Measurements from ENCODE around the gene TOP3A. TPM values are rescaled to one million over a fixed set of nuclear protein-coding genes. Genes with fewer than 3 reads are reported as not detected.
A peak's percentile ranks its signal among the peaks of the same experiment; 100 is the strongest.
"Not testable (repeated sequence)": the region's sequence is repeated elsewhere in the genome, so short reads cannot be mapped to it uniquely, and the experiment has no call there.

Gene TOP3A
- total RNA-seq, 6 experiments from 2014 or later, result 23.0 to 26.4 (median 24.0) TPM

DNA sequence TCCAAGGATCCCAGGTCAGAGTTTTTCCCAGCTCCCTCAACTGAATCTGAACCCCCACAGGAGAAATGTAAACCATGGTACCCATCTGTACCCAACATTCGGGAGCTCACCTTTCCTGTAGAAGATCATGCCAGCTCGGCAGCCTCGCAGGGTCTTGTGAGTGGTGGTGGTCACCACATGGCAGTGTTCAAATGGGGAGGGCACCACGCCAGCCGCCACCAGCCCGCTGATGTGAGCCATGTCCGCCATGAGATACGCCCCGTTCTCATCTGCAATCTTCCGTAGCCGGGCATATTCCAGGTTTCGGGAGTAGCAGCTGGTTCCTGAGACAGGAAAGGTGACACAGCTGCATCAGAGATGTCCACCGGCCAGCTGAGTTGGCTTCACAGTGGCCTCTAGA lies 25.1 kb upstream of the TOP3A start:
- Mint-ChIP-seq H3K9me3 (no peaks in the 10 kb centered on the region), H3K27me3 (ENCODE audit: insufficient read depth) (no peaks in the 10 kb centered on the region), H3K36me3 (ENCODE audit: low read depth) (peaks cover 21% of the 10 kb centered on the region), H3K4me1 (ENCODE audit: low read depth) (no peaks in the 10 kb centered on the region), H3K4me3 (no peak overlapping the region), H3K27ac (no peak overlapping the region)
- no peak for DNase-seq
- TF ChIP-seq, protein P1, sequence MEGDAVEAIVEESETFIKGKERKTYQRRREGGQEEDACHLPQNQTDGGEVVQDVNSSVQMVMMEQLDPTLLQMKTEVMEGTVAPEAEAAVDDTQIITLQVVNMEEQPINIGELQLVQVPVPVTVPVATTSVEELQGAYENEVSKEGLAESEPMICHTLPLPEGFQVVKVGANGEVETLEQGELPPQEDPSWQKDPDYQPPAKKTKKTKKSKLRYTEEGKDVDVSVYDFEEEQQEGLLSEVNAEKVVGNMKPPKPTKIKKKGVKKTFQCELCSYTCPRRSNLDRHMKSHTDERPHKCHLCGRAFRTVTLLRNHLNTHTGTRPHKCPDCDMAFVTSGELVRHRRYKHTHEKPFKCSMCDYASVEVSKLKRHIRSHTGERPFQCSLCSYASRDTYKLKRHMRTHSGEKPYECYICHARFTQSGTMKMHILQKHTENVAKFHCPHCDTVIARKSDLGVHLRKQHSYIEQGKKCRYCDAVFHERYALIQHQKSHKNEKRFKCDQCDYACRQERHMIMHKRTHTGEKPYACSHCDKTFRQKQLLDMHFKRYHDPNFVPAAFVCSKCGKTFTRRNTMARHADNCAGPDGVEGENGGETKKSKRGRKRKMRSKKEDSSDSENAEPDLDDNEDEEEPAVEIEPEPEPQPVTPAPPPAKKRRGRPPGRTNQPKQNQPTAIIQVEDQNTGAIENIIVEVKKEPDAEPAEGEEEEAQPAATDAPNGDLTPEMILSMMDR (IDR thresholded peaks at IDR 0.05), result no peak

DNA sequence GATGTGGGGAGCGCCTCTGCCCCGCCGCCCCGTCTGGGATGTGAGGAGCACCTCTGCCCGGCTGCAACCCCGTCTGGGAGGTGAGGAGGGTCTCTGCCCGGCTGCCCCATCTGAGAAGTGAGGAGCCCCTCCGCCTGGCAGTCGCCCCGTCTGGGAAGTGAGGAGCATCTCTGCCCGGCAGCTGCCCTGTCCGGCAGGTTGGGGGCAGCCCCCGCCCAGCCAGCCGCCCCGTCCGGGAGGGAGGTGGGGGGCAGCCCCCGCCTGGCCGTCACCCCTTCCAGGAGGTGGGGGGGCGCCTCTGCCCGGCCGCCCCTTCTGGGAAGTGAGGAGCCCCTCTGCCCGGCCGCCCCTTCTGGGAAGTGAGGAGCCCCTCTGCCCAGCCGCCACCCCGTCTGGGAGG lies 23.4 kb upstream of the TOP3A start:
- not testable (repeated sequence) for DNase-seq; H3K27me3 Mint-ChIP-seq (ENCODE audit: insufficient read depth); H3K9me3 Mint-ChIP-seq; H3K4me1 Mint-ChIP-seq (ENCODE audit: low read depth); H3K27ac Mint-ChIP-seq; H3K4me3 Mint-ChIP-seq
- peaks cover 21% of the 10 kb centered on the region for H3K36me3 Mint-ChIP-seq (ENCODE audit: low read depth)

DNA sequence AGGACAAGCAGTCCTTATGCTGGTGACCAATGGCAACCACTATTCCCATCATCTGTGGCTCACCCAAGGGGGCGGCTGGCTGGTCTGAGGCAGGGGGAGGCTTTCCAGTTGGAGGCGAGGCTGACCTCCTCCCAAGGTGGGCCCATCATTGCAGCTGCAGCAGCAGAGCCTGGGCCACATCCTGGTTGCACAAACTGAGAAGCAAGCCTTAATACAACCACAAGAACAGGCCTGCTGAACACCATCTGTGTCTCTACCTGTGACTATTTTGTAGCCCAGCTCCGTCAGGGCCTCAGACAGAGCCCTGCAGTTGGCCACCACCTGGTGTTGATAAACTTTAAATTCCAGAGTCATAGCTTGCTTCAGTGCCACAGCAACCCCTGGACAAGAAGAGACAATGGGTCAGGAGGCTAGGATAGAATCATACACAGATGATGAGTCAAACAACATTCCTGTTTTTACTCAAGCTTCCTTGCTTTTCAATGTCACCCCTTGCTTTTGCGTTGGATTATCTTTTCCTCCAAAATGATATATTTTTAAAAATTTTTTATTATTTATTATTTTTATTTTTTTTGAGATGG lies 18.2 kb upstream of the TOP3A start:
- peaks cover 3% of the 10 kb centered on the region; the same call in 1 of the 2 replicates for H3K27me3 Mint-ChIP-seq (ENCODE audit: insufficient read depth)
- no peaks in the 10 kb centered on the region for H3K4me1 Mint-ChIP-seq (ENCODE audit: low read depth)
- peaks cover 10% of the 10 kb centered on the region; the same call in 1 of the 2 replicates for H3K36me3 Mint-ChIP-seq (ENCODE audit: low read depth)
- H3K9me3 Mint-ChIP-seq, result no peaks in the 10 kb centered on the region
- no peak overlapping the region for H3K4me3 Mint-ChIP-seq
- peak; percentile 34 for DNase-seq
- peak overlapping the region; percentile 16; the same call in 1 of the 2 replicates for H3K27ac Mint-ChIP-seq
- TF ChIP-seq, protein P1 (IDR thresholded peaks at IDR 0.05), result no peak

DNA sequence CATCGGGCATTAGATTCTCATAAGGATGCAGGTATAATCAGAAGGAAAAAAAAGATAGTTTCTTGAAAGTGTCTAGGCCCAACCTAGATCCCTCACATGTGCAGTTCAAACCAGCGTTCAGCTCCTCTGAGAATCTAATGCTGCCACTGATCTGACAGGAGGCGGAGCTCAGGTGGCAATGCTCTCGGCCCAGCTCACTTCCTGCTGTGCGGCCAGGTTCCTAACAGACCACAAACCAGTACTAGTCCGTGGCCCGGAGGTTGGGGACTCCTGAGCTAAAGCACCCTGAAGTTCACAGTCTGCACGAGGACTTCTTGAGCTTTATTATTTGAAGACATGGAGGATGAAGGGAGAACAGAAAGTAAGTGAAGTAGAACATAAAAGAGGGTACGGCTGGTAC lies 17.1 kb upstream of the TOP3A start:
- Mint-ChIP-seq H3K9me3 (no peaks in the 10 kb centered on the region), H3K27me3 (ENCODE audit: insufficient read depth) (peaks cover 3% of the 10 kb centered on the region; the same call in 1 of the 2 replicates), H3K4me3 (no peak overlapping the region), H3K4me1 (ENCODE audit: low read depth) (no peaks in the 10 kb centered on the region), H3K36me3 (ENCODE audit: low read depth) (peaks cover 6% of the 10 kb centered on the region; the same call in 1 of the 2 replicates), H3K27ac (peak overlapping the region; percentile 64)
- TF ChIP-seq, protein P1 (IDR thresholded peaks at IDR 0.05), result no peak
- no peak for DNase-seq

DNA sequence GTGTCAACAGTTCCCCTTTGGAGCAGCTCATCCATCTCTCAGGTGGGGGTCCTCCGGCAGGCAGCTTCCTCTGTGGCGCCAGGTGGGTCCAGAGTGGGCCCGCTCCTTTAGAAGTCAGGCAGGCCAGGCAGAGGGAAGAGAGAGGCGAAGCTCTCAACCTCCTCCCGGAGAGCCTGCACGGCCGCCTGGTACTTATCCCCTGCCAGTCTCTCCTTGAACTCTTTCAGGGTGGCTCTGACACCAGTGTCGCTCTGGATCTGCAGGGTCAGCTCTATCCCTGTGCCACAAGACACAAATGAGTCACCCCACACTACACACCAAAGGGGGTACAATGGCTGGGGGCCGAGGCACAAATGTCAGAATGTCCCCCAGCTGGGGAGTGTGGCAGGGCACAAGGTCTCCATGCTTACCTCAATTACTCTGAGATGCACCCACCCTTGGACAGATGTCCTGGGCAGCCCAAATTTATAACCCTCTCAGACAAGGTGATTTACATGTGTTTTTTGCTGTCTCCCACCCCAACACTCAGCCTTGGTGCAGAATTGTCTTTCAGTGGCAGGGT lies 13.9 kb upstream of the TOP3A start:
- Mint-ChIP-seq H3K27me3 (ENCODE audit: insufficient read depth) (peaks cover 1% of the 10 kb centered on the region; the same call in 1 of the 2 replicates), H3K4me1 (ENCODE audit: low read depth) (no peaks in the 10 kb centered on the region), H3K4me3 (no peak overlapping the region), H3K36me3 (ENCODE audit: low read depth) (peaks cover 9% of the 10 kb centered on the region; the same call in 1 of the 2 replicates), H3K9me3 (no peaks in the 10 kb centered on the region), H3K27ac (no peak overlapping the region)
- TF ChIP-seq, protein P1 (IDR thresholded peaks at IDR 0.05), result no peak
- no peak for DNase-seq

DNA sequence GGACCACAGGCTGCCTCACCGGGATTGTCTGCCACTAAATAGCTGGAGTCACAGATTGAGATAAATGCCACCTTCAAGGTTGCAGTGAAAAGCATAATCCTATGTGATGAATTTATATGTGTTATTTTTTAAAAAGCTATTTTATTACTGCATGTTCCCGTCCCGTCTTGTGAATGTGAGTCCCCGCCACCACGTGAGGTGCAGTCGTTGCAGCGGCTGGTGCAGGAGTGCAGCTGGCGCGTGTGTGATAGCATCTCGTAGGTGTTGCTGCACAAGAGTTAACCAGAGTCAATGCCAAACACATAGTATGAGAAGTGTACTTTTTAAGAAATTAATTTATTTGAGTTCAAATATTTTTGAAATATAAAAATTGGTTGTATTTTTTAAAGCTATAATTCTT lies 12.8 kb upstream of the TOP3A start:
- H3K27me3 Mint-ChIP-seq (ENCODE audit: insufficient read depth), result peaks cover 1% of the 10 kb centered on the region
- H3K9me3 Mint-ChIP-seq, result no peaks in the 10 kb centered on the region
- H3K36me3 Mint-ChIP-seq (ENCODE audit: low read depth), result peaks cover 9% of the 10 kb centered on the region; the same call in 1 of the 2 replicates
- no peak overlapping the region for H3K27ac Mint-ChIP-seq
- no peak for DNase-seq
- no peak overlapping the region for H3K4me3 Mint-ChIP-seq
- TF ChIP-seq, protein P1 (IDR thresholded peaks at IDR 0.05), result no peak
- H3K4me1 Mint-ChIP-seq (ENCODE audit: low read depth), result no peaks in the 10 kb centered on the region

Data from HFFc6 (cell line).